IPS-NIHi7 (cell line): ENCODE data around the gene ARHGAP32.

ENCODE experiments used
- DNase-seq: peaks from one replicate; pipeline ENCODE4 v3.0.0; 2012; ENCODE audit warnings: mixed read lengths; ENCODE audit errors: extremely low spot score

Gene ARHGAP32

GRCh38 chr11:128956401-128957201 lies 235.5 kb downstream of the ARHGAP32 start:
- DNase-seq = peak; percentile 79

DNA sequence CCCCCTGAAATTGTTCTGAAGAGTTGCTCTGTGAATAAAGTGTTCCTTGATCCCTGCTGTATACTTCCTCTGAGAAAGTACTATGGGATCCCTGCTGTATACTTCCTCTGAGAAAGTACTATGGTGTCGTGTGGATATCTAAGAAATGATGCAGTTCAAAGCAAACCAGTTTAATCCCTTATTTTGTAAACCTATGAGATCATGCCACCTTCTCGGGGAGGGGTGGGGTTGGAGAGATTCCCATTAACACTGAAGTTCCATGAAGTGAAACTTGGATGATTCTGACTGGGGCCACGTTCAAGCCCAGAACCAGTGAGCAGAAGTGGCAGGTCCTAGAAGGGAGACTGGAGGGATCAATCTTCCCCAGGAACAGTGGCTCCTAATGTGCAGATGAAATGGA lies 236.5 kb downstream of the ARHGAP32 start:
- no peak for DNase-seq

DNA sequence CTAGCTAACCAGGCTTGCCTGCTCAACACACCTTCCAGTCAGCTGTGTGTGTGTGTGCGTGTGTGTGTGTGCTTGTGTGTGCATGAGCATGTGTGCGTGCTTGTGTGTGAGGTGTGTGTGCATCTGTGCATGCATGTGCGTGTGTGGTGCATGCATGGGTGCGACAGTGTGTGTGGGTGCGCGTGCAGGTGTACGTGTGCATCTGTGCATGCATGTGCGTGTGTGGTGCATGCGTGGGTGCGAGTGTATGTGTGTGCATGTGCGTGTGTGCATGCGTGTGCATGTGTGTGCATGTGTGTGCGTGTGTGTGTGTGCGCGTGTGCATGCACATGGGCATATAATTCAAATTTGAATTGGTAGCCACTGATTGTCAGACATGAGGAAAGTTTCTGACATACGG lies 239.0 kb downstream of the ARHGAP32 start:
- no peak for DNase-seq

- no peak for DNase-seq
These were observed 242.2 kb downstream of the ARHGAP32 start for GRCh38 chr11:128949791-128950454.

DNA sequence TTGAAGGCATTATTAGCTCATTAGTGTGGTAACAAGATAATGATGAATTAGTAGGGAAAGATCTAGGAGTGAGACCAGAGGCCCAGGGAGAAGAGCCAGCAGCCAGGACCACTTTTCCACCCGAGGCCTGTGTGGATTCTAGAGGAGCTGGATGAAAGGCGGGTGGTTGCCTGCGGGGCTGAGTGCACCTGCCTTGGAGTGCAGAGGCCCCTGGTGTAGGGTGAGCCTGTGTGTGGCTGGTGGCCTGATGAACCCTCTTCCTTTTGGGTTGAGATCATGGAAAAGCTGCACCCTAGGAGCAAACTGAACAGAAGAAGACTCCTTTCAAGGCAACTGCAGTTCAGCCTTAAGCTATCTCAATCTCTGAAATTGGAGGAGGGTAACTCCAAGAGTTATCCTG lies 243.5 kb downstream of the ARHGAP32 start:
- DNase-seq = peak; percentile 64

GRCh38 chr11:128947773-128948172 lies 244.4 kb downstream of the ARHGAP32 start:
- no peak for DNase-seq

GRCh38 chr11:128946648-128947047 lies 245.5 kb downstream of the ARHGAP32 start:
- no peak for DNase-seq

DNA sequence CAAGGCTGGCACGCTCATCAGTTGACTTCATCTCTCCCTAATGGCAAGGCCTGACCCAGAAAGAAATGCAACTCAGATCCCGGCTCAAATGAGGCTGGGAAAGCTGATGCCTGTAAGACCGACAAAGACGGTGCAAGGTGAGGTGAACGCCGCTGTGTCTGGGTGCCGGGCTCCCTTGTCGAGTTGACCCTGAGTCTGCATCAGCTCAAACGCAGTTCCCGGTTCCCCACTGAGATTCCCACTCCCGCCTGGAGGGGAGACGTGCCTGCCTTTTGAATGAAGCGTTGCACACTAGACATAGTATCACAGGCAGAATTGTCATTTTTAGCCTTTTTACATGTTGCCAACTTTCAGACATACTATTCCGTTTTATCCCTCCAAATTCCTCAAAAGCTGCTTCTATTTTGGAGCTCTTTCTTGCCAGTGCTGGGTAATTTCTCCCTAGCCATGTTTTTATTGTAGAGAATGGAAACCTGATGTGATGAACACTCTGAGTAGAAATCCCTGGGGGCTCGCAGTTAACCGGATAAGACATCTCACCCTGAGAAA lies 248.6 kb downstream of the ARHGAP32 start:
- DNase-seq = no peak

DNA sequence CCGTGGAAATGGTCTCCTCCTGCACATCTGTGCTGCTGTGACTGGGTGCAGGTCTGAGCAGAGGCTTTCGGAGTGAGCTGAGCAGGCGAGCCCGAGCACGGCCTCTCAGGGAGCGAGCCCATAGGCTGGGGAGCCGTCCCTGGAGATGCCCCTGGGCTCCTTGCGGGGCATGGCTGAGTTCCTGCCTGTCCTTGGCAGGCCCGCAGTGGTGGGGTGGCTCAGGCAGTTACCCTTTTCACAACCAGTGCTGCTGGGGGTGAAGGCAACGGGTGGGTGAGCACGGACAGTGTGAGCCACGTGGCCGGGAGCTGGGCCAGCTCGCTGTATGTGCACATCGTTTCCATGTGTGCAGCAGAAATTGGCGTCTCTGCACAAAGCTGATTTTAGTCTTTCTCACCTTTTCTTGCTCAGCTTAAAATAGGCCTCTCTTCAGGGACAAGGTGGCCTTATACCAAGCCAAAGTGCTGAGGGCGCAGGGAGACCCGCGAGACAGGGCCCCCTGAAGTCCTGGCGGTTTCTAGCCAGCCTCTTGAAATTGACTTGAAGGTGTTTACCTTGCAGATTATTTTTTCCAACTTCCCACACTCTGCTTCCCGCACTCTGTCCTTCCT lies 249.2 kb downstream of the ARHGAP32 start, which contains the start of gene TP53AIP1:
TSS of gene TP53AIP1 (minus strand) at position 55 of the 611 bp plus-strand sequence. CDS start 5,053 bp downstream, outside the sequence.
- DNase-seq = no peak

GRCh38 chr11:128942272-128942612 lies 249.9 kb downstream of the ARHGAP32 start:
- DNase-seq = no peak

DNA sequence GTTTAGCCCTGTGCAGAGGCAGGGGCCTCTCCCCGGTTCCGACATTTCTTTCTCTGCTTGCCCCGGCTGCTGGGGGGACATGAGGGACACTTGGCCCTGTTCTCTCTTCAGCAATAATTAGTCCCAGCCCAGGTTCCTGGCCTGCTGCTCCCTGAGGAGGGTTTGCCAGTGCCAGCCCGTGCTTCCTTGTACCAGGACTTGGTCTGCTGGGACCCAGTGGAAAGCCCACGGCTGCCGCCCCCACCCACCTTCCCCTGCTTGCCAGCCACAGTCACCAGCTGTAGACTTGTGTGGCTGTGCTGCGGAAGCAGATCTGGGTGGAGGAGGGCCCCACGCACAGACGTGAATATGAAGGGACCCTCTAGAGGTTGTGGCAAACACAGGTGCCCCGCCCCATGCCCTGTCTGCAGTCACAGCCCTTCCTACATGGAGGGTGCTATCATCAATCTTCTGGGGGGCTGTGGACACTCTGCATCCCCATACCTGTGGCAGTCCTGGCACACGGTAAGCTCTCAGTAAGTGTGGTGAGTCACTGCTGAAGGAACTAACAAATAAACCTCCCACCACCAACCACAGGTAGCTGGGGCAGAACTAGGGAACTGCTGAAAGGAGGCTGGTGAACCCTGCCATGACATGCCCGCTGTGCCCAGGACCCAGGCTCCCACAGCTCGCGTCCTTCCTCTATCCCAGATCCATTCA lies 250.4 kb downstream of the ARHGAP32 start:
- no peak for DNase-seq

DNA sequence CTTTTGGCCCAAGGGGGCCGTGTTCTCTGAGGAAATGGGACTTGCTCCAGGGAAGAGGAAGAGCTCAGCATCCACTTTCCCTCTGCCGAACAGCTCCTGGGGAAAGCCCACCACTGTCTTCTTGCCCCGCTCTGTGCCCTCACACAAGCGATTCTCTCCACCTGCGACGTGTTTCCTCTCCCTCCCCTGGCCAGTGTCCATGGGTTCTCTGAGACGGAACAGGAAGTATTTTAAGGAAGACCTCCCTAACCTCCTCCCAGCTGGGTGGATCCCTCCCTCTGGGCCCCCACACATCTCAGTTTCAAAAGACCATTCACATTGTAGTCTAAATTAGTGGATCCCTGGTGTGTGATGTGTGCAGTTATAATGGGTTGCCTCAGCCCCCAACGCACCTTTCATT lies 251.0 kb downstream of the ARHGAP32 start:
- no peak for DNase-seq

DNA sequence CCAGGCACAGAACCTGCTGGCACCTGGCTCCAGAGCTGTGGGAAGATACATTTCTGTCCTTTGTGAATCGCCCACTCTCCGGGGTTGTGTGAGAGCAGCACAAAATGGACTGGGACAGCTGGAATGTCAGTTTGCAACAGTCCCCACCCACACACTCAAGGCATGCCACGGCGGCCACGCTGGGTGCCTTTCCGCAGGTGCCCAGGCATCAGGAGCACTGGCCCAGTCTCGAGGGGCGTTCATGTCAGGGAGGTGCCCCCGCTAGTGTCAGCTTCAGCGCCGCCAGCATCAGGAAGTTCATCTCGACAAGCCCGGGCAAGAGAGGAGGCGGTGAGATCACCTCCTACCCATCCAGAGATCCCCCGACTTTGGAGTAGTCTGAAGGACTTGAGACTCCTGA lies 251.5 kb downstream of the ARHGAP32 start:
- no peak for DNase-seq

DNA sequence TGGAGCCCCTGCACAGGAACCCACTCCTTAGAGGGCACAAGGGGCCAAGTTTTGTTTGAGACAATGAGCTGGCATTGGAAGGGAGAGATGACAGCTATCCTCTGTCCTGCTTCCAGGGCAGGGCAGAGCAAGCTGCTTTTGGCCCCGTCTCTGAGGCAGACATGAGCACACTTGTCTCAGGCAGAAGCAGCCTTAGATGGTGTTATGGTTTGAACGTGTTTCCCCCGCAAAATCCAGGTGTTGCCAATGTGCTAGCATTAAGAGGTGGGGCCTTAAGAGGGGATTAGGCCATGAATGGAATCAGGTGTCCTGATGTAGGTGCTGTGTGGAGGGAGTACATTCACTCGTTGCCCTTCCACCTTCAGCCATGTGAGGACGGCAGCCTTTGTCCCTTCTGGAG lies 252.0 kb downstream of the ARHGAP32 start:
- no peak for DNase-seq

GRCh38 chr11:128939591-128939990 lies 252.5 kb downstream of the ARHGAP32 start:
- no peak for DNase-seq

- no peak for DNase-seq
These were observed 253.8 kb downstream of the ARHGAP32 start for GRCh38 chr11:128938156-128938885.

DNA sequence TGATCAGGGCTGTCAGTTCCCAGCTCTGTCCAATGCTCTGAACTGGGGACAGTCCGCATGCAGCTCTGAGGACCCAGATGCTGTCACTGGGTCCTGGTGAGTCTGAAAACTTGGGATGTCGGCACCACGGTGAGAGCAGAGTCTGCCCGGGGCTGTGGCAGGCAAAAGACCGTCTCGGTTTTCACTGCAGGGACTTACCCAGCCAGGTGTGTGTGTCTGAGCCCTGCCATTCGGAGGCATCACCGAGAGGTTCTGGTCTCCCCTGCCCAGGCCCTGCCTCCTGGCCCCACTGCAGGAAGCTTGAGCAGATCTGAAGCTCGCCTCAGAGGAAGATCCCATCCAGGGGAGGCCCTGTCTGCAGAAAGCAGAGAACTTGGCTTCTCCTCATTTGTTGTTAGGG lies 254.6 kb downstream of the ARHGAP32 start:
- no peak for DNase-seq

DNA sequence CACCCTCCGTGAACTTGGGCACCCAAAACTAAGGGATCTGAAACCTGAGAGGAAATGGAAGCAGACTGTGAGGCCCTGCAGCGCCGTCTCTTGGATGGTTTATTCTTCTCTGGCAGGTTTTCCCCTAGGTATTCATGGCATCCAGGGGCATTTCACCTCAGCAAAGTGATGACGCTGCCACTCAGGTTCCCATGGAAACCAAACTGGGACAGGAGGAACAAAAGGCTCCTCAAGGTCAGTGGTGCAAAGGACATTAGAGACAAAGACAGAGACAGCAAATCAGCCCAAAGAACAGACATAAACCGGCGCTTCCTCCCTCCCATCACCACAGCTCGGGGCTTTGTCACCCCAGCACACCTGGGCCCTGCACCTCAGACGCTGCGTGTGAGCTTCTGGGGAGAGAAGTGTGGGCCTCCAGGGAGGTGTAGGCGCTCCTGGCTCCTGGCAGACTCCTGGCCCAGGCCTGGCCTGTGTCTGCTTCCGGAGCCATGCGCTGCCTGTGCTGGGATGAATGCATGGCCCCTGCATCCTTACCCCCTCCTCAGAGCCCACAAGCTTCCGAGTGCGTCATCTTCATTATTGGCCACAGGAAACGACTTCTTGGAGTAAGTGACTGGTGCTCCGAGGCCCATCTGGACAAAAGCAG lies 255.4 kb downstream of the ARHGAP32 start:
- DNase-seq = peak; percentile 71

DNA sequence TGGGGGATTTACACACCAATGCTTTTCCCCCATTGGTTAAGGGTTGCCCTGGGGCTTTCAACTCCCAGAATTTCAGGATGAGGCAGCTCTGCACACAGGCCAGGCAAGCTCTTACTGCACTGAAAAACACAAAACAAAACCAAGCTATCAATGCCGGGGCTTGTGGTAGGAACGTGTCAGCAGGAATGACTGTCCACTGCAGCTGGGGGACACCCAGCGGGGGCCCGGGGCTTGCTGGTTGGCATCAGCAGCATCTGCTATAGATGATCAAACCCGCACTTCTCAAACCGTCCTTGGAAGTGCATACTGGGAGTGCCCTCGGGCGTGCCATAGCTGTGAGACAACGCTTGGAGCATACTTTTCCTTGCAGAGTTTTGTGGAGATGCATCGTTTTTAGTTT lies 257.2 kb downstream of the ARHGAP32 start:
- no peak for DNase-seq

GRCh38 chr11:128934351-128934750 lies 257.8 kb downstream of the ARHGAP32 start:
- DNase-seq = no peak
